Activated naive CD4-positive, alpha-beta T cell treated with anti-CD3 and anti-CD28 coated beads, Interleukin-2, amount 50 U/mL, for 16 hours (primary cell): Measurements from ENCODE around the gene PIP5K1C.
"Not testable (repeated sequence)": the region's sequence is repeated elsewhere in the genome, so short reads cannot be mapped to it uniquely, and the experiment has no call there.

ENCODE experiments used
- DNase-seq: peaks from one replicate; pipeline ENCODE4 v3.0.0-alpha.2; 2020

PIP5K1C gene

GRCh38 chr19:3673506-3674439, 26.5 kb downstream of the PIP5K1C start:
- no peak for DNase-seq

GRCh38 chr19:3672993-3673392, 27.3 kb downstream of the PIP5K1C start:
- no peak for DNase-seq

GRCh38 chr19:3672575-3672948, 27.7 kb downstream of the PIP5K1C start:
- no peak for DNase-seq

- DNase-seq = peak; percentile 25
Observed at GRCh38 chr19:3671680-3672574, 28.3 kb downstream of the PIP5K1C start.

GRCh38 chr19:3670796-3671679, 29.2 kb downstream of the PIP5K1C start:
- no peak for DNase-seq

GRCh38 chr19:3669947-3670795, 30.1 kb downstream of the PIP5K1C start:
- DNase-seq = no peak

GRCh38 chr19:3669082-3669946, 31.0 kb downstream of the PIP5K1C start:
- DNase-seq = no peak

GRCh38 chr19:3668331-3669081, 31.8 kb downstream of the PIP5K1C start:
- DNase-seq = no peak

GRCh38 chr19:3667766-3668165, 32.5 kb downstream of the PIP5K1C start:
- DNase-seq = no peak

- no peak for DNase-seq
Observed at GRCh38 chr19:3667037-3667638, 33.1 kb downstream of the PIP5K1C start.

- not testable (repeated sequence) for DNase-seq
Observed at GRCh38 chr19:3666545-3666856, 33.8 kb downstream of the PIP5K1C start.

GRCh38 chr19:3665681-3666544, 34.4 kb downstream of the PIP5K1C start:
- DNase-seq = peak; percentile 73

GRCh38 chr19:3664879-3665642, 35.2 kb downstream of the PIP5K1C start:
- no peak for DNase-seq

- no peak for DNase-seq
Observed at GRCh38 chr19:3663838-3664237, 36.4 kb downstream of the PIP5K1C start.

- no peak for DNase-seq
Observed at GRCh38 chr19:3661284-3662238, 38.7 kb downstream of the PIP5K1C start.

- no peak for DNase-seq
Observed at GRCh38 chr19:3660493-3661219, 39.6 kb downstream of the PIP5K1C start.
